ENCODE measurements around the gene SUCLG1.

Gene SUCLG1

GRCh38 chr2:84373866-84374265, 85.2 kb downstream of the SUCLG1 start:
- no peak for DNase-seq (ENCODE audit: low read depth)
- H3K4me3 ChIP-seq (ENCODE audit: low read depth, low read length) = no peak overlapping the region
